ENCODE measurements around the gene TANK.
"Not testable (repeated sequence)": the region's sequence is repeated elsewhere in the genome, so short reads cannot be mapped to it uniquely, and the experiment has no call there.

The TANK gene

DNA sequence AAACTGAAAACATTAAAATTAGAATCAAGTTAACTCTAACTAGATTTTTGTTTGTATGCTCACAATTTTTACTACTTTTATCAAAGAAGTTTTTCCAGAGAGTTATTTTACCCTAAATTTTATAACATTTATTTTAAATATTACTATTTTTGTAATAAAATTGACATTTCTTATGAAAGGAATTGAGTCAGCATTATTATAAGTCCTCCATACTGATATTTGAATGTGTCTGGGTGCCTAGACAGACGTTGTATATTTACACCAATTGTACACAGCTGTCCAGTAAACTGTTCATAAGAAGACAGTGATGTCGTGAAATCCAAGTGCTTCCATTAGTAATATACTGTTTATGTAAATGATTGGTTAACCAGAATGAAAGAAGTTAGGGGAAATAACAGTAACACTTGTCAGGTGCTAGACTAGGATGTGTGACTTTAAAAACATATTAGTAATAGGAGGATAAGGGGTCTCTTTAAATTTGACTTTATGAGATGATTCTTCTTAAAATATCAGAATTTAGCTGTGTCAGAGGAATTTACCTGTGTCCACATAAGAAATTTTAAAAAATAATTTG lies 73.7 kb downstream of the TANK start:
- no peak for DNase-seq

- DNase-seq: no peak
Observed at GRCh38 chr2:161234627-161235026, 74.4 kb downstream of the TANK start.

- no peak for DNase-seq
Observed at GRCh38 chr2:161237392-161238264, 77.4 kb downstream of the TANK start.

- DNase-seq: no peak
Observed at GRCh38 chr2:161238265-161238559, 78.0 kb downstream of the TANK start.

GRCh38 chr2:161238560-161239325 lies 78.5 kb downstream of the TANK start:
- DNase-seq: no peak

- no peak for DNase-seq
Observed at GRCh38 chr2:161239326-161240109, 79.3 kb downstream of the TANK start.

GRCh38 chr2:161241894-161242293 lies 81.7 kb downstream of the TANK start:
- DNase-seq: no peak

DNA sequence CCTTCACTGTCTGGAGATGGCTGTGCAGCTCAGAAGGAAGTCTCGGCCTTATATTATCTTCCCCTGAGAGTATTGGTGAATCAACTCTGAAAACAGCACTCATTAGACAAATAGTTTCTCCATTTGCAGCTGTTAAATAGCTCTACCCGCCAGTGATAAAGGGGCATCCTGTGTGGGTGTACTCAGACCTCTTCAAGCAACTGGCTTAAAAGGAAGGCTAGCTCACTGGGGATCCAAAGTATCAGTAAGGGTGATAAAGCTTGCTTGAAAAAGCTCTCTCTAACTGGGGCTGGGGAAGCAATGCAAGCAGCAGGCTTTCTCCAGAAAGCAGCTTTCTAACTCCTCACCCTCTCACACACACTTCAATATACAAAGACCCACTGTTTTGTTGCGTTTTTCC lies 83.1 kb downstream of the TANK start:
- no peak for DNase-seq

GRCh38 chr2:161243905-161244304 lies 83.7 kb downstream of the TANK start:
- no peak for DNase-seq

- not testable (repeated sequence) for DNase-seq
Observed at GRCh38 chr2:161244387-161245260, 84.4 kb downstream of the TANK start.

- no peak for DNase-seq
Observed at GRCh38 chr2:161245261-161245553, 85.0 kb downstream of the TANK start.

GRCh38 chr2:161245671-161246070 lies 85.4 kb downstream of the TANK start:
- no peak for DNase-seq

DNA sequence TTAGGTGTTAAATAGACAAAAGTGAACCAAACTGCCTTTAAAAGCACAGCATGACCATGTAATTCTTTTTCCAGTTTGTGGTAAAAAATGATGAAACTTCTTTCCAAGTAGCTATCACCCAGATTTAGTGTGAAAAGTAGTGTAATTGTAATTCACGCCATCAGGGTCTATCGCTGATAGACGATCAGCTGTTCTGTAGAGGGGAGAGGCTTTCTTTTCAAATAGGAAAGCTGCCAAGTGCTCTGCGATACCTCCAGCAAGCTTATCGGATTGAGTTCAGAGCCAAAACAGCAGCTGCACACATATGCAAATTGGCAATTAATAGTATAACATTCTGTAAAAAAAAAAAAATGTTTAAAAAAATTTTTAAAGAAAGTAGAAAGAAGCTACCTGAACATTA lies 86.1 kb downstream of the TANK start:
- no peak for DNase-seq

GRCh38 chr2:161250864-161251436 lies 90.7 kb downstream of the TANK start:
- peak; percentile 44 to 71 for DNase-seq

- DNase-seq: no peak
Observed at GRCh38 chr2:161257123-161257952, 97.1 kb downstream of the TANK start.

GRCh38 chr2:161265874-161266273 lies 105.6 kb downstream of the TANK start:
- no peak for DNase-seq

DNA sequence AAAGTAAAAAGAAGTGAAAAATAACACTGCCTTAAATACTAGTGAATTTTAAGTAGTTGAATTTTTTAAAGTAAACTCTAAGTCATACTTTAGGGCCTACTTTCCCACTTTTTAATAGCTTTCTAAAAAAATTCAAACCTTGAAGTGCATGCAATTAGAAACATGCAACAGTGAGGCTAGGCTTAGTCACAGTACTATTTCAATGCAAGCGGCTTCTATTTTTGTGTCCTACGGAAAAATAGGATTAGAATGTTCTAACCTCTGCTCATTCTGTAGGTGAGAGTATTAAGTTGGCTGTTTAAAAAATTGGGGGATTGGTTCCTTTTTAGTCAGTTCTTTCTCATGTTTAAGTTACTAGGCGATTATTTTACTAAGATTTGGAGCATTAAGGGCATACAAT lies 108.9 kb downstream of the TANK start:
- DNase-seq: no peak

DNA sequence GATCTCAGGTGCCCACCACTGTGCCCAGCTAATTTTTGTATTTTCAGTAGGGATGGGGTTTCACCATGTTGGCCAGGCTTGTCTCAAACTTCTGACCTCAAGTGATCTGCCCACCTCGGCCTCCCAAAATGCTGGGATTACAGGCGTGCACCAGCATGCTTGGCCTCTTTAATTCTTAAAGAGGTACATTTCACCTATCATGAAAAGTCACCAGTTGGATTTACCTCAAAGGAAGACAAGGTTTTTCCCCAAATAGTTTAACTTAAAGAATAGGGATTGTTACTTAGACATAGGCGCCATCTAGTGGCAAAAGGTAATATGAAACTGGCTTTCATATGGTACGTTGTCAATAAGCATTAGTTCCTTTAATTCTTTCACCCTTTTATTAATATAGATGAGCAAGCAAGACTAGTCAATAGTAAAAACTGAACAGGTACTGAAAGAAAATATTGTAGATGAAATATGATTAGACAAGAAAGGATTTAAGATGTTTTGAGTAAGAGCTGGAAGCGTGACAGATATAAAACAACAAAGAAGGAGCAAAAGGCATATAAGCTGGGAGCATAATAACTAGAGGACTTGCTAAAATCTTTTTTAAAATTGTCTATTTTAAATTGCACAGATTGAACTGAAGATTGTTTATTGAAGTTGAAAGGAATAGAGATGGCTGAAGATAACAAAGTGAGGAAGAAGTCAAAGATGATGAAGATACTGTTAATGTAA lies 113.0 kb downstream of the TANK start:
- peak in 1 of 2 experiments; percentile 55 for DNase-seq

DNA sequence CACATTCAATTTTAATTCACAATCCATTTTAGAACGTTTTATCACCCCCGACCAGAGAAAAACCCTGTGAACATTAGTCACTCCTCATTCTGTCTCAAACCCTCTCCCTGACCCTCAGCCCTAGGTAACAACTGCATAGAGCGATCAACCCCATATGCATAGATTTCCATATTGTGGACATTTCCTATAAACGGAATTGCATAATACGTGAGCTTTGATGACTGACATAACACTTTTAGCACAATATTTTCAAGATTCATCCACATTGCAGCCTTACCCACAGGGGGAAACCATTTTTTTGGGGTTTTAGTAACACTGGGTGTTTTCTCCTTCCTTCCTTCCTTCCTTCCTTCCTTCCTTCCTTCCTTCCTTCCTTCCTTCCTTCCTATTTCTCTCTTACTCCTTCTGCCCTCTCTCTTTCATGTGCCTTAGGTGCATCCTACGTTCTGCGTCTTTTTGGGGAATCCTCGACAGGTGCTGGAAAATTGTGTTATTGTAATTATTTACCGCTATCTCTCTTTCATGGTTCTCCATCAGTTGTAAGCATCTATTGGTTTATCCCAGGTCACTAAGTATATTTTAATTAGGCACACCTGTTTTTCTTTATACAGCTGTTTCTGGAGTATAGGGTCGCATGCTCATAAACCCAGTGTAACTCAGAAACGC lies 118.5 kb downstream of the TANK start:
- DNase-seq: not testable (repeated sequence)

Measured in SW 1271 (cell line).